Measurements from ENCODE around the gene FGF14.

Gene FGF14

DNA sequence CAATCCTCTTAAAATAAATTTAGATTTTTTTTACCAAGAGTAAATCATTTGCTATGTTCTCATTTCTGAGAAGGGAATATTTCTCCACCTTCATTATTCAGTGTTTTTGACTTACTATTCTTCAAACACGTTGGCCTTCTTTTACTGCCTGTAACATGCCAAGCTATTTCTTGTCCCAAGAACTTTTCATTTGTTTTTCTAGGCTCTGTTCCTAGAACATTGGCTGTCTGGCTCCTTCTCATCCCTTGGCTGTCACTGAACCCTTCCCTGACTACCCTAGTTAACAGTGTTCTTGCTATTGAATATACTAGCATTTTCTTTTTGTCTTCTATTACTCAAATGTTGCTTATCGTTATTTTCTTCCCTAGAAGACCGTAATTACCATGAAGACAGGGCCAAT is 701.2 kb downstream of the FGF14 start:
- no peak for DNase-seq (ENCODE audit: extremely low read depth in 1 of 2, low read depth in 1 of 2)

DNA sequence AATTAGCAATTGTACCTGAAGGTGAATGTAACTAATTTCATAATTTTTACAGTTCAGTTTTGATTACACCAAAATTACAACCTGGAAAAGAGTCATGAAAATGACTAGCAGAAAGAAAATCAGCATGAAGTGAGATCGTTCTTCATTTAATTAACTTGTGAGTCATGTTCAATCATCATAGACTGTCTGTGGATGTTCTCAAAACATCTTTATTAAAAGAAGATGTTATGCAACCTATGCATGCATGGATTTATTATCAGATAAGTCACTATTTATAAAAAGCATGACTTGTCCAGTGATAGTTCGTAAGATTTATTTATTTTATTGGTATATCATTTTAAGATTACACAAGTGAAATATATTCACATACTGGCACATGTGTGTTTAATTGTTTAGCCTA is 703.4 kb downstream of the FGF14 start:
- no peak for DNase-seq (ENCODE audit: extremely low read depth in 1 of 2, low read depth in 1 of 2)

DNA sequence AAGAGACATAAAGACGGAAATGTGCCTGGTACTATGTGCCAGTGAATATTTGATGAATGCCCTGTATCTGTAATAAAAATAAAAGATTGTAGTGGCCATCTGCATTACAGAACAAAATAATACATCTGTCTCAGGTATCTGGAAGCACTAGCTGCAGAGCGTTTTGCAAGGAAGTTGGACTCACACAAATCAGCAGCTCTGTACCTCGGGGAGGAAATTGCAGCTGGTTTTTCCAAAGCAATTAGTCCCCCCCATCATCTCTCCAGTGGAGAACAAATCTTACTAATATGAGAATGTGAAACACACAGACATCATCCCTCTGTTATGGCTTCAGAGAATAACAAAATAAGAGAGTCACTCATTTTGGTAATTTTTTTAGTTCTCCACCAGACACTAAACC is 704.1 kb downstream of the FGF14 start:
- DNase-seq (ENCODE audit: extremely low read depth in 1 of 2, low read depth in 1 of 2) = no peak

DNA sequence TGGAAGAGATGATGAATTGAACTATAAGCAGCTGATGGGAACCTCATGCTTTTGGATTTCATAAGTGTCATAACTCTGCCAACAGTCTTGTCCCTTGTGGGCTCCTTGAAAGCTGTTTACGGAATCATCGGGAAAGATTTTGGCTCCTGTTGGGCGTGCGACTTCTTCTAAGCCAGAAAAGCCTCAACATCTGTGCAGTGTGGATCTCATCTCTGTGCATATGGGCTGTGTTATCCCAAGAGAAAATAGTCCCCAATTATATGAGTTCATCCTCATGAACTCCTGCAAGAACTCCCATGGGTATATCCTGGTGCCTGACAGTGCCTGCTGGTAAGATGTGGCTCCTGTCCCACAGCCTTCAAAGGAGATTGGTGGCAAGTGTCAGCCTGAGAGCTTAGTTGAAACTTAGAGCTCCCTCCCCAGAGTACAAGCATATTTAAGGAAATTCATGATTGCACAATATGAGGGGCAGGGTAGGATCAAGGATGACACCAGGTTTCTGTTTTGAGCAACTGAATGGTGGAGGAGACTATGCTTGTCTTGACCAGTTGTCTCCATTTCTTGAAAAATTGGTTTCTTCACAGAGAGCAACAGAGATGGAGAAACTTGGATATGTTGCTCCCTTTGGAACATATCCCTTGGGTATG is 705.9 kb downstream of the FGF14 start:
- no peak for DNase-seq (ENCODE audit: extremely low read depth in 1 of 2, low read depth in 1 of 2)

DNA sequence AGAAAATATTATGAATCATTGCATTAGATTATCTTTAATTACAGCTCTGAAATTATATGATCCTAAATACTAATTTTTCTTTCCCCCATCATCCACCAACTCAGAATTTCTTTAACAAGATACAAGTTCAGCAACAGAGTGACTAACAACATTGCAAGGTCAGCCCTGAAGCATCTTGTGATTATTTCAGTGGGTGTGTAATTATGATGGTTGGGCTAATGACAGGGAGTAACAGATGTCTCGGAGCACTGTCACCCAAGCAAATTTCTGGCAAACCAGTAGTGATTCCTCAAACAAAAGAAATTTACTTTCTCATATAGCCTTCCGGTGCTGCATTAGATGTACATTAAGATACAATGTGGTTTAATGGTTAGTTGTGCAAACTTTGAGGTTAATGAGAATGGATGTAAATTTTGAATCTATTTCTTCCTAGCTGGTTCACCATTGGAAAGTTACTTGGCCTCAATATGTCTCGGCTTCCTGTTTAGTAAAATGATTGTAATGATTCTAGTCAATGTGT is 710.4 kb downstream of the FGF14 start:
- no peak for DNase-seq (ENCODE audit: extremely low read depth in 1 of 2, low read depth in 1 of 2)

DNA sequence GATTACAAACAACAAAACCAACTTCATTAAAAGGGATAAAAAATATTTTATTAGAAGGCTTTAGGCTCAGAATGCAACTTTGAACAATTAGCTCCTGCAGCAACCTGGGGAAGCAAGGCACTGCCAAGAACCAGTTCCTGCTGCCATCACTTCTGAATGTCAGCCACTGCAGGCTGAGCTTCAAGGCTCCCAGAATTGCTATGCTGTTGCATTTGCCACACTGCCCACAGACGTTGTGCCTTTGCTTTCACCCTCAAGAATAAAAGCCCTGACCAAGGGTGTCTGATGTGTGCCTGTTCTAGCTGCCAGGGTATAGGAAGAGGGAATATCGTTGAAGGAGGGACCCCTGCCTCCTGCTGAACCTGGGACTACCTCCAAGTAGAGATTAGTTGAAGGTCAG is 711.0 kb downstream of the FGF14 start:
- DNase-seq (ENCODE audit: extremely low read depth in 1 of 2, low read depth in 1 of 2) = no peak

DNA sequence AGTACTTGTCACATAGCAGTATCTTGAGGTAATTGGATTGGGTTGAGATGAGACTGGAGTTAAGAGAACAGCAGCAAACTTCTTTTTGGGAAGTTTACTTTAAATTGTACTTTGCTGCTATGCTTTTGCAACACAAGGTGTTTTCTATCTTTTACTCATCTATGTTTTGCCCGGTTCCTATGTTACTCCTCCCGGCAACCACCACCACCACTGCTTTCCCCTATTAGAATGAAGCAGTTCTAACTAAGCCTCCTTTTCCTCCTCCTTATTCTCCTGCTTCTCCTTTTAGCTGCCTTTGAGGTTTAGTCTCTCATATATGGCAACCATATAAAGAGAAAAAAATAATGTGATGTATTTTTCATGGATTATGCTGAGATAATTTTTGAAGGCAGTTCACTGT is 715.8 kb downstream of the FGF14 start:
- no peak for DNase-seq (ENCODE audit: extremely low read depth in 1 of 2, low read depth in 1 of 2)

DNA sequence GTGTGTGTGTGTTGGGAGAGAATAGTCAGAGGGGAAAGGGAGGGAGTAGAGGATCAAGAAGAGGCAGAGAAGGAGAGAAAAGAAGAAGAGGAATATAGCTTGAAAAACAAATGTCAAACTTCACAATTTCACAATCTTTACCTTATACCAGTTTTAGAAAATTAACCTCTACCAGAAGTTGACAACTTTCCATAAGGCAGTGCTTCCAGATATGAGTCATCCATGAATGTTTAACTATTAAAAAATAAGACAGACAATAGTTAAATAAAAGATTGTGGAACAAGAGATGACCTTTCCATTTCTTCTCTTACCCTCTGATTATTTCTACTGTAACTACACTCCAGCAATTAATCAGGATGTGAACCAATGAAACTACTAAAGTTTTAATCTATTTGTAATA is 720.0 kb downstream of the FGF14 start:
- DNase-seq (ENCODE audit: extremely low read depth in 1 of 2, low read depth in 1 of 2) = no peak

DNA sequence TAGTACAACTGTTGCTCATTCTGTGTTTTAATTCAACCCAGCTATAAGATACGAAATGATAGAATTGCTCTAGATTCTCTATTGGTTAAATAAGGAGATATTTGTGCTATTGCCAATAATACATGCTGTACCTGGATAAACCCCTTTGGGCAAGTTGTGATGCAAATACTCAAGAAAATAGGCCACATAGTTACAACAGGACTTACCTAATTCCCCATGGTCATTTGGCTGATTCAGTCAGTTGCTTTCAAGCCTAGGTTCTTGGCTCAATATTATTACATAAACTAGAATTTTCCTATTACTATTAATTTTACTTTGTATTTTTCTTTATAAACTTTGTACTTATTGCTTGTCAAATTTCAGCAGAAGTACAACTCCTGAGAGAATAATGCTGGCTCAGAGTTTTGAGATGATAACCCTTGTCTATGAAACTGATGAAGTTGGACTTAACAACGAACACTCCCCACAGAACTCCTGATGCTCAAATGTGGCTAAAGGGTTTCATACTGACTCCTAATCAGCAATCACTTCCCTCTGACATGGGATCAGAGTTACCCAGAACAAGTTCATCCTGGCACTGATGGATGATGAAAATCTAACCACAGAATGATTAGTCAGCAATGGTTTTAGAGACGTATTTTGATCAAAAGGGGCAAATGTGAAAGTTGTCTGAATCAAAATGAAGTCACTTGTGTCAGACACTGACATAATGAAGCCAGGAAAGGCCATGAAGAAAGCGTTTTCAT is 728.3 kb downstream of the FGF14 start:
- DNase-seq (ENCODE audit: extremely low read depth in 1 of 2, low read depth in 1 of 2) = no peak

DNA sequence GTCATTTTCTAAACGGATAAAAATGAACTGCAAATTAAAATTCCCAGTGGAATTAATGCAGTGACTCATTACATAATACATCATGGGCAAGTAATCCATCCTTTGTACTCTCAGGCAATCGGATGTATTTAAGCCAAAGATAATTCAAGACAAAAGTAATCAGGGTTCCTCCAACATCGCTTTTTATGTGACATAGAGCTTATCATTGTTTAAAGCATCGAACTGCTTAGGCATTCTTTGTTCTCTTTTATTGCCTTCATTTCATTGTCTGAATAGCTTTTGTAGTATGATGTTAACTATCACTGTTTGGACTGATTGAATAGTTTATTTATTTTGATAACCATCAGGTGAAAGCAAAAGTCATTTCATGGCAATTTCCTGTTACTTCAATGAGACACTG is 740.0 kb downstream of the FGF14 start:
- no peak for DNase-seq (ENCODE audit: extremely low read depth in 1 of 2, low read depth in 1 of 2)

Measured in activated CD8-positive, alpha-beta memory T cell treated with anti-CD3 and anti-CD28 coated beads for 1 hour (primary cell).